Transverse colon (tissue), 4 donors: ENCODE data around the gene SNTG2.

Experiments used
- CTCF ChIP-seq, 5 experiments: fragments of 200-600 bp in 3 of 5; fragments of 450-650 bp in 2 of 5; sonication (generic) in 3 of 5; IDR thresholded peaks; 1 replicate in 2 of 5; 2 replicates in 3 of 5; pipeline ENCODE4 v1.5.1; 2016 to 2017; ENCODE audit warnings: antibody characterized with exemption in 5 of 5, inconsistent platforms in 3 of 5, mild to moderate bottlenecking in 2 of 5, moderate library complexity in 1 of 5
- POLR2A ChIP-seq: fragments of 450-650 bp; IDR thresholded peaks from one replicate; pipeline ENCODE4 v1.6.1; 2016; ENCODE audit warnings: antibody characterized with exemption, mild to moderate bottlenecking, moderate library complexity
- POLR2AphosphoS5 ChIP-seq, 3 donors: sonication (generic); formaldehyde crosslinking; IDR thresholded peaks; one replicate each; pipeline ENCODE4 v1.6.1; 2016; ENCODE audit warnings: antibody characterized with exemption in 3 of 3

GRCh38 chr2:1374287-1374686, 423.6 kb downstream of the SNTG2 start:
- TF ChIP-seq CTCF (IDR thresholded peaks at IDR 0.05) (no peak), POLR2AphosphoS5 (IDR thresholded peaks at IDR 0.05) (no peak), POLR2A (no peak)
